HUES48 (cell line): ENCODE results near the gene CFAP43.

Experiments used
- H3K27ac ChIP-seq: one replicate; pipeline ENCODE4 v1.7.0; 2013; ENCODE audit warnings: low read depth, low read length, inconsistent platforms
- H3K27me3 ChIP-seq: 2 replicates; pipeline ENCODE4 v1.6.1; 2013; ENCODE audit warnings: mild to moderate bottlenecking, low read length; ENCODE audit not compliant: control insufficient read depth, insufficient read depth
- H3K36me3 ChIP-seq: 2 replicates; pipeline ENCODE4 v1.6.1; 2013; ENCODE audit warnings: low read length; ENCODE audit not compliant: control insufficient read depth, insufficient read depth
- H3K4me1 ChIP-seq: 2 replicates; pipeline ENCODE4 v1.6.1; 2013; ENCODE audit warnings: mild to moderate bottlenecking, low read length; ENCODE audit not compliant: control insufficient read depth, insufficient read depth
- H3K4me3 ChIP-seq: 2 replicates; pipeline ENCODE4 v1.5.1; 2013; ENCODE audit warnings: mild to moderate bottlenecking, low read depth, low read length
- H3K9ac ChIP-seq: 2 replicates; pipeline ENCODE4 v1.6.1; 2013; ENCODE audit warnings: mild to moderate bottlenecking, low read depth, low read length, moderate library complexity
- H3K9me3 ChIP-seq: 2 replicates; pipeline ENCODE4 v1.6.1; 2013; ENCODE audit warnings: low read length; ENCODE audit not compliant: control insufficient read depth, insufficient read depth

The CFAP43 gene

GRCh38 chr10:104231784-104232612, at the start of gene CFAP43:
Gene CFAP43 (minus strand): TSS chr10:104232364. CDS start chr10:104232246, 118 bp downstream.
- Histone ChIP-seq H3K9me3 (peaks cover 5% of the 10 kb centered on the region), H3K4me3 (peak within 1 kb of the TSS; percentile 76), H3K27ac (peak within 1 kb of the TSS; percentile 52), H3K4me1 (0 out of 2 replicates have a peak, but pooled peaks cover 2% of the 10 kb centered on the region), H3K36me3 (no peaks in the 10 kb centered on the region), H3K9ac (peak within 1 kb of the TSS; percentile 38), H3K27me3 (no peaks in the 10 kb centered on the region)

GRCh38 chr10:104281694-104282093, 49.5 kb upstream of the CFAP43 start:
- Histone ChIP-seq H3K9me3 (no peaks in the 10 kb centered on the region), H3K36me3 (no peaks in the 10 kb centered on the region)

GRCh38 chr10:104279550-104280259, 47.5 kb upstream of the CFAP43 start:
- H3K9me3 ChIP-seq = no peaks in the 10 kb centered on the region
- H3K4me1 ChIP-seq = no peaks in the 10 kb centered on the region
- H3K36me3 ChIP-seq = no peaks in the 10 kb centered on the region
- H3K27ac ChIP-seq = no peak overlapping the region
- H3K4me3 ChIP-seq = no peak overlapping the region
- H3K27me3 ChIP-seq = peaks cover 11% of the 10 kb centered on the region
- no peak overlapping the region for H3K9ac ChIP-seq

More at GRCh38 chr10:104281694-104282093, 49.5 kb upstream of the CFAP43 start:
- no peaks in the 10 kb centered on the region for H3K4me1 ChIP-seq
- H3K9ac ChIP-seq = no peak overlapping the region
- H3K27ac ChIP-seq = no peak overlapping the region
- no peaks in the 10 kb centered on the region for H3K27me3 ChIP-seq
- H3K4me3 ChIP-seq = no peak overlapping the region

GRCh38 chr10:104277785-104278184, 45.6 kb upstream of the CFAP43 start:
- Histone ChIP-seq H3K27ac (no peak overlapping the region), H3K36me3 (no peaks in the 10 kb centered on the region), H3K4me3 (no peak overlapping the region), H3K27me3 (peaks cover 11% of the 10 kb centered on the region), H3K4me1 (no peaks in the 10 kb centered on the region), H3K9me3 (no peaks in the 10 kb centered on the region), H3K9ac (no peak overlapping the region)

GRCh38 chr10:104276192-104276591, 44.0 kb upstream of the CFAP43 start:
- H3K9ac ChIP-seq = no peak overlapping the region
- H3K36me3 ChIP-seq = no peaks in the 10 kb centered on the region
- H3K9me3 ChIP-seq = no peaks in the 10 kb centered on the region
- H3K27me3 ChIP-seq = peaks cover 11% of the 10 kb centered on the region
- no peak overlapping the region for H3K27ac ChIP-seq
- H3K4me3 ChIP-seq = no peak overlapping the region
- no peaks in the 10 kb centered on the region for H3K4me1 ChIP-seq

- no peaks in the 10 kb centered on the region for H3K9me3 ChIP-seq
- no peaks in the 10 kb centered on the region for H3K36me3 ChIP-seq
- H3K4me1 ChIP-seq = no peaks in the 10 kb centered on the region
- peak overlapping the region; percentile 36; the same call in 1 of the 2 replicates for H3K9ac ChIP-seq
- peak overlapping the region; percentile 57 for H3K4me3 ChIP-seq
- H3K27me3 ChIP-seq = peaks cover 11% of the 10 kb centered on the region
- no peak overlapping the region for H3K27ac ChIP-seq
Observed at GRCh38 chr10:104274762-104275721, 42.9 kb upstream of the CFAP43 start.

GRCh38 chr10:104273899-104274575, 41.9 kb upstream of the CFAP43 start:
- no peaks in the 10 kb centered on the region for H3K36me3 ChIP-seq
- H3K4me1 ChIP-seq = no peaks in the 10 kb centered on the region
- H3K27ac ChIP-seq = no peak overlapping the region
- H3K27me3 ChIP-seq = peaks cover 11% of the 10 kb centered on the region
- peak overlapping the region; percentile 57; the same call in 1 of the 2 replicates for H3K4me3 ChIP-seq
- H3K9ac ChIP-seq = no peak overlapping the region
- no peaks in the 10 kb centered on the region for H3K9me3 ChIP-seq

GRCh38 chr10:104273286-104273685, 41.1 kb upstream of the CFAP43 start:
- H3K36me3 ChIP-seq = no peaks in the 10 kb centered on the region
- H3K4me1 ChIP-seq = no peaks in the 10 kb centered on the region
- H3K9me3 ChIP-seq = no peaks in the 10 kb centered on the region
- no peak overlapping the region for H3K27ac ChIP-seq
- H3K4me3 ChIP-seq = no peak overlapping the region
- no peak overlapping the region for H3K9ac ChIP-seq
- peaks cover 11% of the 10 kb centered on the region for H3K27me3 ChIP-seq

- H3K4me1 ChIP-seq = peaks cover 5% of the 10 kb centered on the region
- H3K9me3 ChIP-seq = no peaks in the 10 kb centered on the region
- H3K9ac ChIP-seq = peak within 1 kb of the TSS; percentile 96
- peak within 1 kb of the TSS; percentile 93 for H3K4me3 ChIP-seq
- H3K27me3 ChIP-seq = no peaks in the 10 kb centered on the region; the same call in 1 of the 2 replicates
- peak within 1 kb of the TSS; percentile 85 for H3K27ac ChIP-seq
- H3K36me3 ChIP-seq = peaks cover 34% of the 10 kb centered on the region
Observed at GRCh38 chr10:104268713-104269645, 36.8 kb upstream of the CFAP43 start, which contains the start of gene GSTO2. Gene GSTO2 (plus strand): TSS chr10:104269184. CDS start chr10:104274916, 5,732 bp downstream.
